Ishikawa (cell line): ENCODE data around the gene ERC1.

Experiments
- CEBPB ChIP-seq: IDR thresholded peaks from 2 replicates; pipeline ENCODE4 v1.6.1; 2012
- CREB1 ChIP-seq: IDR thresholded peaks from 2 replicates; pipeline ENCODE4 v1.6.1; 2012; ENCODE audit warnings: low read depth
- EP300 ChIP-seq: IDR thresholded peaks from 2 replicates; pipeline ENCODE4 v1.6.1; 2012; ENCODE audit warnings: borderline replicate concordance
- FOXM1 ChIP-seq: IDR thresholded peaks from 2 replicates; pipeline ENCODE4 v1.6.1; 2012; ENCODE audit warnings: low read depth, borderline replicate concordance
- MAX ChIP-seq: IDR thresholded peaks from 2 replicates; pipeline ENCODE4 v1.6.1; 2012
- NFIC ChIP-seq: IDR thresholded peaks from 2 replicates; pipeline ENCODE4 v1.6.1; 2012
- RAD21 ChIP-seq: IDR thresholded peaks from 2 replicates; pipeline ENCODE4 v1.6.1; 2012; ENCODE audit warnings: low read depth
- REST ChIP-seq: IDR thresholded peaks from 2 replicates; pipeline ENCODE4 v1.6.1; 2012; ENCODE audit warnings: low read depth, mild to moderate bottlenecking
- TAF1 ChIP-seq: IDR thresholded peaks from 2 replicates; pipeline ENCODE4 v1.6.1; 2012; ENCODE audit warnings: low read depth, mild to moderate bottlenecking
- TCF12 ChIP-seq: IDR thresholded peaks from 2 replicates; pipeline ENCODE4 v1.6.1; 2012; ENCODE audit warnings: low read depth
- TEAD4 ChIP-seq: IDR thresholded peaks from 2 replicates; pipeline ENCODE4 v1.6.1; 2012
- ZBTB7A ChIP-seq: IDR thresholded peaks from 2 replicates; pipeline ENCODE4 v1.6.1; 2012; ENCODE audit warnings: low read depth

- TF ChIP-seq EP300 (no peak), REST (no peak), CREB1 (no peak), TAF1 (no peak), RAD21 (no peak), FOXM1 (no peak), TCF12 (no peak), TEAD4 (no peak), MAX (no peak), NFIC (no peak), ZBTB7A (no peak), CEBPB (no peak)
Measured at GRCh38 chr12:1401891-1402290, 410.9 kb downstream of the ERC1 start.
